Gastrocnemius medialis (tissue), 4 donors: Measurements from ENCODE around the gene KLHDC4. TPM values are rescaled to one million over a fixed set of nuclear protein-coding genes. Genes with fewer than 3 reads are reported as not detected.

Experiments
- ATAC-seq, 2 donors: fragments of 150-250 bp; one replicate each; pipeline ENCODE4 v1.9.1; 2016
- DNase-seq, 2 donors: peaks; one replicate each; pipeline ENCODE4 v3.0.0-alpha.2; 2019
- H3K27ac ChIP-seq, 4 donors: fragments of 200-600 bp; sonication (generic); 1 replicate in 1 of 4; 2 replicates in 3 of 4; pipeline ENCODE4 v1.5.1; 2016 to 2018; ENCODE audit warnings: mild to moderate bottlenecking in 2 of 4, moderate library complexity in 1 of 4
- H3K27me3 ChIP-seq, 3 donors: fragments of 200-600 bp; sonication (generic) in 2 of 3; 1 replicate in 1 of 3; 2 replicates in 2 of 3; pipeline versions ENCODE4 v1.5.1 to v1.6.0; 2016 to 2019; ENCODE audit warnings: mild to moderate bottlenecking in 1 of 3, moderate library complexity in 1 of 3
- H3K36me3 ChIP-seq, 2 donors: fragments of 200-600 bp; sonication (generic) in 1 of 2; one replicate each; pipeline ENCODE4 v1.5.1; 2017 to 2018
- H3K4me1 ChIP-seq, 2 donors: fragments of 200-600 bp; sonication (generic) in 1 of 2; one replicate each; pipeline ENCODE4 v1.5.1; 2016 to 2017; ENCODE audit warnings: mild to moderate bottlenecking in 2 of 2
- H3K4me3 ChIP-seq, 4 donors: fragments of 200-600 bp; sonication (generic) in 3 of 4; 1 replicate in 1 of 4; 2 replicates in 3 of 4; pipeline ENCODE4 v1.5.1; 2016 to 2019; ENCODE audit warnings: mild to moderate bottlenecking in 2 of 4
- H3K9me3 ChIP-seq, 3 donors: fragments of 200-600 bp; sonication (generic) in 2 of 3; 1 replicate in 1 of 3; 2 replicates in 2 of 3; pipeline ENCODE4 v1.5.1; 2016 to 2019
- POLR2A ChIP-seq, 2 donors: fragments of 450-650 bp; IDR thresholded peaks; one replicate each; pipeline ENCODE4 v1.6.1; 2017; ENCODE audit warnings: antibody characterized with exemption in 2 of 2, mild to moderate bottlenecking in 2 of 2, moderate library complexity in 2 of 2
- in situ Hi-C, 4 donors: fragments of 200-750 bp; cut with MboI; loops; one replicate each; pipeline versions ENCODE4 v1.15.0 to v1.8.0; 2017; ENCODE audit warnings: low sequenced_read_pairs in 4 of 4
- intact Hi-C: fragments of 100-400 bp; cut with DNase I; formaldehyde crosslinking; loops from one replicate; pipeline ENCODE4 v1.15.1; 2023; ENCODE audit warnings: low total_unique reads
- total RNA-seq, 4 donors: library from RNA; depleted of rRNA; stranded (reverse); fragments of >200 nt; gene quantifications; one replicate each; pipeline versions ENCODE4 v1.1.0 to v1.2.3, GENCODE V29; 2016
- TF ChIP-seq, protein P1 (sequence below), 5 experiments: fragments of 450-650 bp in 3 of 5; fragments of 200-600 bp in 2 of 5; sonication (generic) in 2 of 5; IDR thresholded peaks in 4 of 5; conservative IDR thresholded peaks in 1 of 5; 1 replicate in 4 of 5; 2 replicates in 1 of 5; pipeline ENCODE4 v1.5.1; 2016 to 2019; ENCODE audit warnings: antibody characterized with exemption in 5 of 5, mild to moderate bottlenecking in 3 of 5, moderate library complexity in 3 of 5

The KLHDC4 gene
- total RNA-seq, 4 donors from 2014 or later: 8.2 to 12.7 (median 10.4) TPM

DNA sequence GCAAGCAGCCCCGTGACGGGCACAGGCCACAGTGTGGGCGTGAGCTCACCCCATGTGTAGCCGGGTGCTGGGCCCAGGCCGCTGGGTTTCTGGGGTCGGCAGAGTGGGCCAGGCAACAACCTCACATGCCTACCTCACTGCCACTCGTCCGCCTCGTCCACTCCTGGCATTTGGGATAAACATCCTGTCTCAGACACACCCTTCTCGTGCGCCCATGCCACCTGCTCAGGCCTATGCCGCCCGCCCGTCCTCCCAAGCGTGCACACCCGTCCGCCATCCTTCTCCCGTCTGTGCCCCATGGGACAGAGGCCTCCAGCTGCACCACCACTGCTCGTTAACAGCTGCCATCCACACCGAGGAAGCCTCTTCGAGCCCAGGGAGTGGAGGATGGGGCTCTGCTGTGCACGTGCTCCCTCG, 64.3 kb downstream of the KLHDC4 start:
- TF ChIP-seq POLR2A (IDR thresholded peaks at IDR 0.05): no peak
- TF ChIP-seq, protein P1, sequence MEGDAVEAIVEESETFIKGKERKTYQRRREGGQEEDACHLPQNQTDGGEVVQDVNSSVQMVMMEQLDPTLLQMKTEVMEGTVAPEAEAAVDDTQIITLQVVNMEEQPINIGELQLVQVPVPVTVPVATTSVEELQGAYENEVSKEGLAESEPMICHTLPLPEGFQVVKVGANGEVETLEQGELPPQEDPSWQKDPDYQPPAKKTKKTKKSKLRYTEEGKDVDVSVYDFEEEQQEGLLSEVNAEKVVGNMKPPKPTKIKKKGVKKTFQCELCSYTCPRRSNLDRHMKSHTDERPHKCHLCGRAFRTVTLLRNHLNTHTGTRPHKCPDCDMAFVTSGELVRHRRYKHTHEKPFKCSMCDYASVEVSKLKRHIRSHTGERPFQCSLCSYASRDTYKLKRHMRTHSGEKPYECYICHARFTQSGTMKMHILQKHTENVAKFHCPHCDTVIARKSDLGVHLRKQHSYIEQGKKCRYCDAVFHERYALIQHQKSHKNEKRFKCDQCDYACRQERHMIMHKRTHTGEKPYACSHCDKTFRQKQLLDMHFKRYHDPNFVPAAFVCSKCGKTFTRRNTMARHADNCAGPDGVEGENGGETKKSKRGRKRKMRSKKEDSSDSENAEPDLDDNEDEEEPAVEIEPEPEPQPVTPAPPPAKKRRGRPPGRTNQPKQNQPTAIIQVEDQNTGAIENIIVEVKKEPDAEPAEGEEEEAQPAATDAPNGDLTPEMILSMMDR (IDR thresholded peaks at IDR 0.05 in 4 of 5, conservative IDR thresholded peaks at IDR 0.05 in 1 of 5): no peak
- no peak overlapping the region for H3K4me3 ChIP-seq
- no peaks in the 10 kb centered on the region for H3K4me1 ChIP-seq
- in situ Hi-C loops (no loop called here), intact Hi-C loops (no loop called here)
- no peaks in the 10 kb centered on the region for H3K36me3 ChIP-seq
- H3K27ac ChIP-seq: no peak overlapping the region
- DNase-seq: no peak
- ATAC-seq: no peak
- H3K9me3 ChIP-seq: no peaks in the 10 kb centered on the region
- H3K27me3 ChIP-seq: no peaks in the 10 kb centered on the region

DNA sequence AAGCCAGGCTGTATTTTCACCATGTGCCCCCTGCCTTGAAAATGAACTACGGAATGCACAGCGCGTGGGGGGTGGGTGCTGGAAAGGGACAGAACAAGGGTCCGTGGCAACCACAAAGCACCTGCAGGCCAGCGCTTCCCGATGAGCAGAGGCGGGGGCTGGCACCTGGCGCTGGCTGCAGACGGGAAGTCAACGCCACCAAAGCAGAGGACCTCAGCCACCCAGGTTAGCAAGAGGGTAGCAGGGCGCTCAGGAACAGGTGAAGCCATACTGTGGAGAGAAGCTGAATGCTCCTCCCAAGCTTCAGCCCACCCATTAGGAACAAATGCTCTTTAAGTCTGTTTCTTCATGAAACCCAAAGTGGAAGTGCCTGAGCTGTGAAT, 64.7 kb downstream of the KLHDC4 start:
- Histone ChIP-seq H3K27me3 (no peaks in the 10 kb centered on the region), H3K4me3 (no peak overlapping the region), H3K27ac (no peak overlapping the region), H3K36me3 (no peaks in the 10 kb centered on the region), H3K9me3 (no peaks in the 10 kb centered on the region), H3K4me1 (no peaks in the 10 kb centered on the region)
- intact Hi-C loops (no loop called here), in situ Hi-C loops (no loop called here)
- no peak for TF ChIP-seq POLR2A (IDR thresholded peaks at IDR 0.05)
- TF ChIP-seq, protein P1 (IDR thresholded peaks at IDR 0.05 in 4 of 5, conservative IDR thresholded peaks at IDR 0.05 in 1 of 5): no peak
- ATAC-seq: no peak
- DNase-seq: no peak

DNA sequence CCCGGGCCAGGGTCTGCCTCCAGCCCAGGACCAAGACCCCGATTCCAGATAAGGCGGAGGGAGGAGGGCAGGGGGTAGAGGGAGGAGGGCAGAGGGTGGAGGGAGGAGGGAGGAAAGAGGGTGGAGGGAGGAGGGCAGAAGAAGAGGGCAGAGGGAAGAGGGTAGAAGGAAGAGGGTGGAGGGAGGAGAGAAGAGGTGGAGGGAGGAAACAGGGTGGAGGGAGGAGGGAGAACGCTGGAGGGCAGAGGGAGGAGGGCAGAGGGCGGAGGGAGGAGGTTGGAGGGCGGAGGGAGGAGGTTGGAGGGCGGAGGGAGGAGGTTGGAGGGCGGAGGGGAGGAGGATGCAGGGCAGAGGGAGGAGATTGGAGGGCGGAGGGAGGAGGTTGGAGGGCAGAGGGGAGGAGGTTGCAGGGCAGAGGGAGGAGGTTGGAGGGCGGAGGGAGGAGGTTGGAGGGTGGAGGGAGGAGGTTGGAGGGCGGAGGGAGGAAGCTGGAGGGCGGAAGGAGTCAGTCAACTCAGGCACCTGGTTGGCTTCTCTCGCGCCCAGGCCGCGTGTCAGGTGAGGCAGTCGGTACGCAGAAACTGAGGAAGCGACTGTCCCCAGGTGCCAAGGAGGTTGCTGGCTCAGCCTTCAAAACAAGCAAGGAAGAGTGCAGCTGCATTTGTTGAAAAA, 65.2 kb downstream of the KLHDC4 start:
- Histone ChIP-seq H3K27ac (no peak overlapping the region), H3K27me3 (no peaks in the 10 kb centered on the region), H3K4me1 (no peaks in the 10 kb centered on the region), H3K9me3 (no peaks in the 10 kb centered on the region), H3K4me3 (no peak overlapping the region), H3K36me3 (no peaks in the 10 kb centered on the region)
- intact Hi-C loops: no loop called here
- ATAC-seq (no peak), DNase-seq (no peak)
- in situ Hi-C loops: no loop called here
- TF ChIP-seq POLR2A (IDR thresholded peaks at IDR 0.05): no peak
- TF ChIP-seq, protein P1 (IDR thresholded peaks at IDR 0.05 in 4 of 5, conservative IDR thresholded peaks at IDR 0.05 in 1 of 5): no peak

DNA sequence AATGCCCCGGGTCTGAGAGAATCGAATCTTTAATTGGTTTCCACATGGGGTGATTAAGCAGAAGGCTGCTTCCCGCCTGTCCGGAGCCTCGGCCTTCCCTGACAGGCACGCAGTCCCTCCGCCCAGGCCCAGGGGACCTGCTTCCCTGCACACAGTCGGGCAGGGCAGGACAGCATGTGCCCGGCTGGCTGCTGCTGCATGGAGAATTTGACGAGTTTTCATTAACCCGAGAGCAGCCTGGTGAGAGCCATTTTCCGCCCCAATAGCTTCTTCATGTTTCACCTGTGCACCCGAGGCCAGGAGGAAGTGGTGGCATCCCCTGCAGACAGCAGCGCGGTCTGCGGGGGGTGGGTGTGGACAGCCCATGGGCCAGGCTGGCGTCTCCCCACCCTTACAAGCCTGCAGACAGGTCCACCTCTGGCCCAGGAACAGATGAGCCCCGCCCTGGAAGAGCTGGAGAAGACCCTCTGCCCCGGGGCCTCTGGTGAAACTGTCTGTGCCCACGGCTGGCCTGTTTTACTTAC, 67.0 kb downstream of the KLHDC4 start:
- TF ChIP-seq, protein P1 (IDR thresholded peaks at IDR 0.05 in 4 of 5, conservative IDR thresholded peaks at IDR 0.05 in 1 of 5): no peak
- TF ChIP-seq POLR2A (IDR thresholded peaks at IDR 0.05): no peak
- no peak overlapping the region for H3K27ac ChIP-seq
- in situ Hi-C loops: no loop called here
- H3K4me3 ChIP-seq: no peak overlapping the region
- no peaks in the 10 kb centered on the region for H3K9me3 ChIP-seq
- no peaks in the 10 kb centered on the region for H3K36me3 ChIP-seq
- DNase-seq: no peak
- no peaks in the 10 kb centered on the region for H3K27me3 ChIP-seq
- ATAC-seq: no peak
- no peaks in the 10 kb centered on the region for H3K4me1 ChIP-seq
- intact Hi-C loops: no loop called here

DNA sequence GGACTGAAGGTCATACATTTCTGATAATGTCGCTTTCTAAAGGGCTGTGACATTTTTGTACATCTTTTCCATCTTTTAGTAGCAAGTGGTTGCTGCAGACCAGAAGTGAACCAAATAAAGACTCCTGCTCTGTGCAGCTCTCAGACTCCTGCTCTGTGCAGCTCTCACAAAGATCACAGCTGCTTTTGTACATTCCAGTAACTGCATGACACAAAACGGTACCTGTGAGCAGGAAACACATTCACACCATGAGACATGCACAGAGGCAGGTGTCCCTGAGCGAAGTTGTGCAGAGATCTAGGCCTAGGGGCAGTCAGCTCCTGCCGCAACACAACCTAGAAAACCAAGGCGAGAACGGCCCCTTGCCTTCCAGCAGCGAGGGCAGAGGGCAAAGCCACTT, 67.5 kb downstream of the KLHDC4 start:
- intact Hi-C loops (no loop called here), in situ Hi-C loops (no loop called here)
- Histone ChIP-seq H3K4me3 (no peak overlapping the region), H3K9me3 (no peaks in the 10 kb centered on the region), H3K27ac (no peak overlapping the region), H3K4me1 (no peaks in the 10 kb centered on the region), H3K27me3 (no peaks in the 10 kb centered on the region), H3K36me3 (no peaks in the 10 kb centered on the region)
- TF ChIP-seq POLR2A (IDR thresholded peaks at IDR 0.05): no peak
- TF ChIP-seq, protein P1 (IDR thresholded peaks at IDR 0.05 in 4 of 5, conservative IDR thresholded peaks at IDR 0.05 in 1 of 5): no peak
- no peak for ATAC-seq
- DNase-seq: no peak
